OCI-LY7 (cell line): ENCODE data around the gene SCRG1. TPM values are rescaled to one million over a fixed set of nuclear protein-coding genes. Genes with fewer than 3 reads are reported as not detected.

Experiments used
- BruUV-seq: library from RNA; stranded (reverse); fragments of 400-500 nt; replicated peaks from 2 replicates; lab custom pipeline; 2021; lab: Mats Ljungman, UMichigan
- CTCF ChIA-PET: fragments of 300-600 bp; sonication (Branson Sonifier 250); formaldehyde crosslinking; loops from one replicate; lab custom pipeline; 2022; ENCODE audit warnings: antibody characterized with exemption; ENCODE audit not compliant: unreplicated experiment; lab: Charles Lee
- POLR2A ChIA-PET: fragments of 300-600 bp; sonication (Branson Sonifier 250); formaldehyde crosslinking; loops from one replicate; lab custom pipeline; 2022; ENCODE audit warnings: antibody characterized with exemption; lab: Charles Lee
- DNase-seq: peaks from one replicate; pipeline ENCODE4 v3.0.0-alpha.2; 2015; ENCODE audit warnings: low spot score
- H2AFZ ChIP-seq: fragments of 200-600 bp; sonication (generic), shearing (Covaris generic); 2 replicates; pipeline ENCODE4 v1.6.1; 2014; ENCODE audit warnings: mild to moderate bottlenecking, antibody characterized with exemption, low read length, moderate library complexity
- H3K27ac ChIP-seq: fragments of 200-600 bp; sonication (generic); 2 replicates; pipeline ENCODE4 v1.5.1; 2014; ENCODE audit warnings: mixed run types, low read depth, mild to moderate bottlenecking, moderate library complexity, low read length, inconsistent platforms; ENCODE audit not compliant: poor library complexity, severe bottlenecking
- H3K36me3 ChIP-seq: fragments of 200-600 bp; sonication (generic); 2 replicates; pipeline ENCODE4 v1.6.1; 2014; ENCODE audit warnings: mild to moderate bottlenecking, antibody characterized with exemption, low read length, moderate library complexity, mixed read lengths; ENCODE audit not compliant: insufficient read depth
- H3K4me1 ChIP-seq: fragments of 200-600 bp; sonication (generic); 2 replicates; pipeline ENCODE4 v1.5.1; 2014; ENCODE audit warnings: mild to moderate bottlenecking, low read length; ENCODE audit not compliant: insufficient read depth, poor library complexity, severe bottlenecking
- H3K4me2 ChIP-seq: fragments of 200-600 bp; sonication (generic); 2 replicates; pipeline ENCODE4 v1.6.1; 2014; ENCODE audit warnings: mild to moderate bottlenecking, low read length
- H3K4me3 ChIP-seq: fragments of 200-600 bp; sonication (generic); 2 replicates; pipeline ENCODE4 v1.5.1; 2014; ENCODE audit warnings: mild to moderate bottlenecking, low read depth, low read length; ENCODE audit not compliant: poor library complexity, severe bottlenecking
- H3K79me2 ChIP-seq: fragments of 200-600 bp; sonication (generic); 2 replicates; pipeline ENCODE4 v1.6.1; 2016; ENCODE audit warnings: low read depth, mild to moderate bottlenecking, low read length, moderate library complexity, mixed read lengths; ENCODE audit not compliant: insufficient read depth
- H3K9me2 ChIP-seq: fragments of 200-600 bp; sonication (generic); 2 replicates; pipeline ENCODE4 v1.6.1; 2016; ENCODE audit warnings: mild to moderate bottlenecking, low read length, mixed read lengths; ENCODE audit not compliant: insufficient read depth
- H3K9me3 ChIP-seq: fragments of 200-600 bp; sonication (generic); 2 replicates; pipeline ENCODE4 v1.6.1; 2014; ENCODE audit warnings: mild to moderate bottlenecking, mixed run types, low read length, mixed read lengths
- H4K20me1 ChIP-seq: fragments of 200-600 bp; sonication (generic); 2 replicates; pipeline ENCODE4 v1.6.1; 2014; ENCODE audit warnings: mild to moderate bottlenecking, antibody characterized with exemption, low read length, moderate library complexity, mixed read lengths; ENCODE audit not compliant: insufficient read depth
- EZH2phosphoT487 ChIP-seq: fragments of 200-600 bp; sonication (generic); IDR thresholded peaks from 2 replicates; pipeline ENCODE4 v1.6.1; 2018; ENCODE audit warnings: low read depth, borderline replicate concordance, mild to moderate bottlenecking, mixed run types, antibody characterized with exemption, low read length, moderate library complexity, mixed read lengths
- intact Hi-C: fragments of 100-400 bp; cut with micrococcal nuclease; formaldehyde crosslinking; loops from one replicate; pipeline ENCODE4 v1.10.0; 2022; ENCODE audit not compliant: unreplicated experiment
- total RNA-seq, 2 experiments: library from RNA; depleted of rRNA in 1 of 2; stranded (reverse); fragments of >200 nt in 1 of 2; shearing (Covaris generic) in 1 of 2; gene quantifications; 2 replicates each; pipeline ENCODE4 v1.2.3, GENCODE V29; 2014 to 2022
- TF ChIP-seq, protein P1 (sequence below): fragments of 200-600 bp; sonication (generic); conservative IDR thresholded peaks from 2 replicates; pipeline ENCODE4 v1.5.1; 2014; ENCODE audit warnings: mild to moderate bottlenecking, antibody characterized with exemption, low read length, moderate library complexity, mixed read lengths

Gene SCRG1
- total RNA-seq, 2 experiments from 2014 or later = not detected

DNA sequence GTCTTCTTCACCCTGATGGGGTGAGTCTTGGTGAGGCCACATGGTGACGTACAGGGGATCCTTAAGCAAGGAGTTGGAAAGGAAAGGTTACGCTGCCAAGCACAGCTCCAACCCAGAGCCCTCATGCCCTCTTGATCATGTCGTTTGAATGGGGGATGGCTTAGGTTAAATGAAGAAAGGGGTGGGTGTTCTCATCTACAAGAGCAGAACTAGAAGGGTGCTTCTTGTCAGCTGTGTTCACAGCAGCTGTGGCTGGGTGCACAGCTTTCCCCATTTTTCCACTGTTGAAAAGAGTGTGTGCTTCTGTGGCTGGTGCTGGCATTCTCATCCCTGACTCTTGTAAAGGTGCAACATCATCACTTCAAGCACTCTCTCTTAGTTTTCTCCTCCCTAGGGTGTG is 15.5 kb upstream of the SCRG1 start:
- Histone ChIP-seq H3K4me1 (no peaks in the 10 kb centered on the region), H3K36me3 (no peaks in the 10 kb centered on the region), H3K79me2 (no peaks in the 10 kb centered on the region), H3K4me3 (no peak overlapping the region), H3K27ac (no peak overlapping the region), H3K4me2 (no peak overlapping the region), H3K9me2 (no peaks in the 10 kb centered on the region), H4K20me1 (no peaks in the 10 kb centered on the region), H3K9me3 (no peaks in the 10 kb centered on the region), H2AFZ (no peak overlapping the region)
- ChIA-PET POLR2A (no interaction called here), CTCF (no interaction called here)
- TF ChIP-seq, protein P1, sequence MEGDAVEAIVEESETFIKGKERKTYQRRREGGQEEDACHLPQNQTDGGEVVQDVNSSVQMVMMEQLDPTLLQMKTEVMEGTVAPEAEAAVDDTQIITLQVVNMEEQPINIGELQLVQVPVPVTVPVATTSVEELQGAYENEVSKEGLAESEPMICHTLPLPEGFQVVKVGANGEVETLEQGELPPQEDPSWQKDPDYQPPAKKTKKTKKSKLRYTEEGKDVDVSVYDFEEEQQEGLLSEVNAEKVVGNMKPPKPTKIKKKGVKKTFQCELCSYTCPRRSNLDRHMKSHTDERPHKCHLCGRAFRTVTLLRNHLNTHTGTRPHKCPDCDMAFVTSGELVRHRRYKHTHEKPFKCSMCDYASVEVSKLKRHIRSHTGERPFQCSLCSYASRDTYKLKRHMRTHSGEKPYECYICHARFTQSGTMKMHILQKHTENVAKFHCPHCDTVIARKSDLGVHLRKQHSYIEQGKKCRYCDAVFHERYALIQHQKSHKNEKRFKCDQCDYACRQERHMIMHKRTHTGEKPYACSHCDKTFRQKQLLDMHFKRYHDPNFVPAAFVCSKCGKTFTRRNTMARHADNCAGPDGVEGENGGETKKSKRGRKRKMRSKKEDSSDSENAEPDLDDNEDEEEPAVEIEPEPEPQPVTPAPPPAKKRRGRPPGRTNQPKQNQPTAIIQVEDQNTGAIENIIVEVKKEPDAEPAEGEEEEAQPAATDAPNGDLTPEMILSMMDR = no peak
- no peak for TF ChIP-seq EZH2phosphoT487
- DNase-seq = no peak
- intact Hi-C loops = no loop called here
- BruUV-seq = no TSS peak

DNA sequence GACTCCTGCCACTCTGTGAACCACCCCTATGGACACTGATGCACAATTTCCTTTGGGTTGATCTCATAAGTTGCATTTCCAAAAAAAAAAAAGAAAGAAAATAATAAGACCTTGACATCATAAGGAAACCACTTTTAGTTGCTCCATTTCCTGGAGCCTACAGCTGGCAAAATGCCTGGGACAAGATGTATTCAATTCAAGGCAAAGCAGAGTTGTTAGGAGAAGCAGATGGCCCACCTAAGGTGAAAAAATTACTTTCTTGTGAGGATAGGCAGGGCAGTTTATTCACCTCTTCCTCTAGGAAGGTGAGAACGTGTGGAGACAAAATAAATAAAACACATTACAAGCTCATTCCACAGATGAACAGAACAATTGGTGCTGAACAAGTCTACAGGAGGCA is 14.1 kb upstream of the SCRG1 start:
- intact Hi-C loops = no loop called here
- H3K4me3 ChIP-seq = no peak overlapping the region
- no peaks in the 10 kb centered on the region for H3K36me3 ChIP-seq
- no peaks in the 10 kb centered on the region for H3K9me2 ChIP-seq
- POLR2A ChIA-PET = interaction anchor here (0.6 to 2.6 kb wide), 6 partner anchors 8 to 332 kb away, joined by 3 to 12 read pairs (median 4); no protein-coding TSS in a partner anchor
- H3K9me3 ChIP-seq = no peaks in the 10 kb centered on the region
- no peaks in the 10 kb centered on the region for H4K20me1 ChIP-seq
- H3K4me1 ChIP-seq = no peaks in the 10 kb centered on the region
- DNase-seq = no peak
- no peak overlapping the region for H3K27ac ChIP-seq
- no peaks in the 10 kb centered on the region for H3K79me2 ChIP-seq
- CTCF ChIA-PET = interaction anchor here (0.8 kb wide), 1 partner anchor 389 kb away, joined by 3 read pairs; no protein-coding TSS in a partner anchor
- TF ChIP-seq, protein P1 = no peak
- no peak for TF ChIP-seq EZH2phosphoT487
- no peak overlapping the region for H2AFZ ChIP-seq
- BruUV-seq = no TSS peak
- no peak overlapping the region for H3K4me2 ChIP-seq

DNA sequence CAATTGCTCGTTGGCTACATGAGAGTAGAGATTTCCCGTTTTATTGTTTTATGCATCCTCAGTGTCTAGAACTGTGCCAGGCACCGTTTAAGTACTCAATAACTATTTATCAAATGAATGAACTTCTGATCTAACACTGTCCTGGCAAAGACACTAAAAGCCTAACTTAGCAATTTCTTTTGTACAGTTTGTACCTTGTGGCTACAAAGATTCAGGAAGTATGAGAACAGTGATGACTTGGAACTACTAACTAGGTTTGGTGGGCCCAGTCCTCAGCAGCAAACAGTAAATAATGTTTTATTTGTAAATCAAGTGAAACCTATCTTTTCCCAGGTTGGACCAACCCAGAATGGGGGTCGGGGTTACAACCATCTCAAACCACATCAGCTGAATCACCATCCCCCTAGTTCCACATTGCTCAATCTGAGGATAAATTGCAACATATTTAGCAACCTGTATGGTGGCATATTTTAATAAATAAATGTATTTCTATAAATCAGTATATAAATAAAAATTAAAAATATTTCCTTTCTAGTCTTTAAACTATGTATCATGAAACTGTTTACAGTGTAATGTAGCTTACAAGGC is 12.3 kb upstream of the SCRG1 start:
- TF ChIP-seq, protein P1 = no peak
- no peak for TF ChIP-seq EZH2phosphoT487
- ChIA-PET CTCF (interaction anchor here (0.5 to 1.4 kb wide), 2 partner anchors 9 to 92 kb away, joined by 3 read pairs; no protein-coding TSS in a partner anchor), POLR2A (interaction anchor here (0.6 to 2.6 kb wide), 7 partner anchors 9 to 398 kb away, joined by 3 to 13 read pairs (median 5); no protein-coding TSS in a partner anchor)
- Histone ChIP-seq H3K36me3 (no peaks in the 10 kb centered on the region), H3K9me2 (no peaks in the 10 kb centered on the region), H3K27ac (no peak overlapping the region), H4K20me1 (no peaks in the 10 kb centered on the region), H2AFZ (no peak overlapping the region), H3K4me2 (no peak overlapping the region), H3K79me2 (no peaks in the 10 kb centered on the region), H3K4me1 (no peaks in the 10 kb centered on the region), H3K4me3 (no peak overlapping the region), H3K9me3 (no peaks in the 10 kb centered on the region)
- DNase-seq = no peak
- BruUV-seq = no TSS peak
- intact Hi-C loops = no loop called here
